ENCODE data around the gene RAB40C. TPM values are rescaled to one million over a fixed set of nuclear protein-coding genes. Genes with fewer than 3 reads are reported as not detected.

Gene RAB40C
- total and polyA plus RNA-seq, 2 experiments from 2014 or later, result 30.2 to 32.7 TPM

DNA sequence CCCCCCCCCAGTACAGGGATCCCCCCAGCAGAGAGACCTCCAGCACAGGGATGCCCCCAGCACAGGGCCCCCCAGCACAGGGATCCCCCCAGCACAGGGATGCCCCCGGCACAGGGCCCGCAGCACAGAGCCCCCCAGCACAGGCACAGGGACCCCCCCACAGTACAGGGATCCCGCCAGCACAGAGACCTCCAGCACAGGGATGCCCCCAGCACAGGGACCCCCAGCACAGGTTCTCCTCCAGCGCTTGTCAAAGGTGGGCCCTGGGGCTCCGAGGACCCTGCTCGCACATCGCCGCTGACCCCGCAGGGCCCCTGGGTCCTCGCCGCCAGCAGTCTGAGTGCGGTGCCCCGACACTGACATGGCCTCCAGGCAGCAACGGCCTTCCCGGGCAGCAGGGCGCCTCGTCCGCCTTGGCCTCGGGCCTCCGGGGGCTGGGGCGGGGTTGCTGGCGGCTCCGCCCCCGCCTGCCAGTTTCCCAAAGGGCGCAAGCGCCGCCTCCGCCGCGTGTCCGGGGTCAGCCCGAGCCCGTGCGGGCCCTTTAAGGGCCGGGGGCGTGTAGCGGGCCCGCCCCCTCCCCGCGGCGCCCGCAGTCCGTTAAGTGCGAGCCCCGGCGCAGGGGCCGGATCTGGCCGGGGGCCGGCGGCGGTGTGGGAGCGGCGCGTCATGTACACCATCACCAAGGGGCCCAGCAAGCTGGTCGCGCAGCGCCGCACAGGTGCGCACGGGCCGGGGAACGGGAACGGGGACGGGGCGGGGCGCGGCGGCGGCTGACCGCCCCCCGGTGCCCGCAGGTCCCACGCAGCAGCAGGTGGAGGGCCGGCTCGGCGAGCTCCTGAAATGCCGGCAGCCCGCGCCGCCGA lies 51.7 kb downstream of the RAB40C start, which contains the start of gene MCRIP2:
TSS of gene MCRIP2 (plus strand) at position 503 of the 863 bp plus-strand sequence. CDS start at position 667, 164 bp downstream.
- Histone ChIP-seq H3K9me3 (ENCODE audit: low read depth) (no peaks in the 10 kb centered on the region), H4K20me1 (ENCODE audit: insufficient read depth, poor library complexity, severe bottlenecking) (no peaks in the 10 kb centered on the region), H3K27me3 (no peaks in the 10 kb centered on the region), H3K36me3 (replicated peaks; ENCODE audit: insufficient read depth, low read depth) (no peaks in the 10 kb centered on the region), H3K4me2 (peak within 1 kb of the TSS; percentile 97), H3K4me3 (peak within 1 kb of the TSS; percentile 54), H3K27ac (peak within 1 kb of the TSS; percentile 94), H3K79me2 (peaks cover 40% of the 10 kb centered on the region), H3K4me1 (ENCODE audit: insufficient read depth) (peaks cover 47% of the 10 kb centered on the region), H3K9me2 (replicated peaks; ENCODE audit: insufficient read depth) (no peaks in the 10 kb centered on the region), H2AFZ (peak within 1 kb of the TSS; percentile 81)
- DNase-seq (ENCODE audit: low spot score), result peak; percentile 95
- TF ChIP-seq EZH2phosphoT487 (IDR thresholded peaks at IDR 0.05; ENCODE audit: low read depth, severe bottlenecking, unreplicated experiment), result no peak
- TF ChIP-seq, protein P1, sequence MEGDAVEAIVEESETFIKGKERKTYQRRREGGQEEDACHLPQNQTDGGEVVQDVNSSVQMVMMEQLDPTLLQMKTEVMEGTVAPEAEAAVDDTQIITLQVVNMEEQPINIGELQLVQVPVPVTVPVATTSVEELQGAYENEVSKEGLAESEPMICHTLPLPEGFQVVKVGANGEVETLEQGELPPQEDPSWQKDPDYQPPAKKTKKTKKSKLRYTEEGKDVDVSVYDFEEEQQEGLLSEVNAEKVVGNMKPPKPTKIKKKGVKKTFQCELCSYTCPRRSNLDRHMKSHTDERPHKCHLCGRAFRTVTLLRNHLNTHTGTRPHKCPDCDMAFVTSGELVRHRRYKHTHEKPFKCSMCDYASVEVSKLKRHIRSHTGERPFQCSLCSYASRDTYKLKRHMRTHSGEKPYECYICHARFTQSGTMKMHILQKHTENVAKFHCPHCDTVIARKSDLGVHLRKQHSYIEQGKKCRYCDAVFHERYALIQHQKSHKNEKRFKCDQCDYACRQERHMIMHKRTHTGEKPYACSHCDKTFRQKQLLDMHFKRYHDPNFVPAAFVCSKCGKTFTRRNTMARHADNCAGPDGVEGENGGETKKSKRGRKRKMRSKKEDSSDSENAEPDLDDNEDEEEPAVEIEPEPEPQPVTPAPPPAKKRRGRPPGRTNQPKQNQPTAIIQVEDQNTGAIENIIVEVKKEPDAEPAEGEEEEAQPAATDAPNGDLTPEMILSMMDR (IDR thresholded peaks at IDR 0.05; ENCODE audit: poor library complexity), result no peak
- TF ChIP-seq EZH2 (IDR thresholded peaks at IDR 0.05; ENCODE audit: borderline replicate concordance), result no peak
- WGBS (ENCODE audit: low lambda C conversion rate, missing lambda C conversion rate), result 1% methylated on average over 37 of the region's 81 CpGs

DNA sequence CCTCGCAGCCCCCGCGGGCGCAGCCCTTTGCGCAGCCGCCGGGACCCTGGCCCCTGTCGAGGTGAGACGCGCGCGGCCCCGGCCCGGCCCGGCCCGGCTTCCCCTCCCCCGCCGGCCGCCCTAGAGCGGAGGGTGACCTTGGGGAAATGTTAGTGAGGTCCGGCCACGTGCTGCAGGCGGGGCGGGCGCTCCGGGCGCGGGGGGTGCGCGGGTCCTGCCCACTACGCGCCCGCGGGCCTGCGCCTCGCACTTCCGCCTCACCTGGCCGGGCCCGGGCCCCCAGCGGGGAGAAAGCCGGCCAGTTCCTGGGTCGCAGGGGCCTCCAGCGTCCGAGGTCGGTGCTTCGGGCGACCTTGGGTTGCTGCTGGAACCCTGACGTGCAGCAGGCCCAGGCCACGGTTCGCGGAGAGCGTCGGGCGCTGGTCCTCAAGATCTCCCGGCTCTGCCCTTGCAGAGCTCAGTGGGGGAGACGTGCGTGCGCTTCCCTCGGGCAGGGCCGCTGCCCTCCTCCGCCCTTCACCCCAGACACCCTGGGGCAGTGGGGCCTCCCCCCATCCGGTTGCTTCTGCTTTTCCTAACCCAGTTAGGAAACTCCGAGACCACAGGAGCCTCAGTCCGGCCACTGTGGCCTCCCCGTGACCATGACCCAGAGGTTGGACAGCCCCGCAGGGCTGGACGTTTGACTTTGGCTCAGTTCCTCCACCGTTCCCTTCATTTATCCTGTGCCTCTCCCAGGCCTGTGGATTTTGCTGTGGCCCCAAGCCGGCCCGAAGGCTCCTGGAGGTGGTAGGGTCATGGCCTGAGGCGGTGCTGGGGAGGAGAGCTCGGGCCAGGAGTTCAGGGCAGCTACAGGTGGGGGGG lies 52.6 kb downstream of the RAB40C start:
- no peaks in the 10 kb centered on the region for H3K36me3 ChIP-seq (replicated peaks; ENCODE audit: insufficient read depth, low read depth)
- H2AFZ ChIP-seq, result peak overlapping the region; percentile 81
- TF ChIP-seq, protein P1 (IDR thresholded peaks at IDR 0.05; ENCODE audit: poor library complexity), result no peak
- TF ChIP-seq EZH2phosphoT487 (IDR thresholded peaks at IDR 0.05; ENCODE audit: low read depth, severe bottlenecking, unreplicated experiment), result no peak
- TF ChIP-seq EZH2 (IDR thresholded peaks at IDR 0.05; ENCODE audit: borderline replicate concordance), result no peak
- H3K4me2 ChIP-seq, result peak overlapping the region; percentile 97
- DNase-seq (ENCODE audit: low spot score), result peak; percentile 82
- H3K79me2 ChIP-seq, result peaks cover 46% of the 10 kb centered on the region
- H3K9me3 ChIP-seq (ENCODE audit: low read depth), result no peaks in the 10 kb centered on the region
- H3K27me3 ChIP-seq, result no peaks in the 10 kb centered on the region
- no peaks in the 10 kb centered on the region for H3K9me2 ChIP-seq (replicated peaks; ENCODE audit: insufficient read depth)
- H4K20me1 ChIP-seq (ENCODE audit: insufficient read depth, poor library complexity, severe bottlenecking), result no peaks in the 10 kb centered on the region
- H3K27ac ChIP-seq, result peak overlapping the region; percentile 94
- H3K4me1 ChIP-seq (ENCODE audit: insufficient read depth), result peaks cover 47% of the 10 kb centered on the region
- WGBS (ENCODE audit: low lambda C conversion rate, missing lambda C conversion rate), result 11% methylated on average over 49 of the region's 72 CpGs
- peak overlapping the region; percentile 54 for H3K4me3 ChIP-seq

- no peaks in the 10 kb centered on the region for H3K27me3 ChIP-seq
- H3K4me1 ChIP-seq (ENCODE audit: insufficient read depth), result peaks cover 46% of the 10 kb centered on the region
- H2AFZ ChIP-seq, result no peak overlapping the region
- H3K79me2 ChIP-seq, result peaks cover 52% of the 10 kb centered on the region
- WGBS (ENCODE audit: low lambda C conversion rate, missing lambda C conversion rate), result 89% methylated on average over 13 of the region's 13 CpGs
- peak overlapping the region; percentile 54 for H3K4me3 ChIP-seq
- H3K9me3 ChIP-seq (ENCODE audit: low read depth), result no peaks in the 10 kb centered on the region
- TF ChIP-seq EZH2phosphoT487 (IDR thresholded peaks at IDR 0.05; ENCODE audit: low read depth, severe bottlenecking, unreplicated experiment) (no peak), EZH2 (IDR thresholded peaks at IDR 0.05; ENCODE audit: borderline replicate concordance) (no peak)
- TF ChIP-seq, protein P1 (IDR thresholded peaks at IDR 0.05; ENCODE audit: poor library complexity), result no peak
- peak overlapping the region; percentile 94 for H3K27ac ChIP-seq
- H4K20me1 ChIP-seq (ENCODE audit: insufficient read depth, poor library complexity, severe bottlenecking), result no peaks in the 10 kb centered on the region
- H3K9me2 ChIP-seq (replicated peaks; ENCODE audit: insufficient read depth), result no peaks in the 10 kb centered on the region
- H3K4me2 ChIP-seq, result peak overlapping the region; percentile 97
- no peak for DNase-seq (ENCODE audit: low spot score)
- H3K36me3 ChIP-seq (replicated peaks; ENCODE audit: insufficient read depth, low read depth), result no peaks in the 10 kb centered on the region
Observed at GRCh38 chr16:643050-643368, 53.1 kb downstream of the RAB40C start.

Data from hepatocyte (in vitro differentiated cells).